Stromal cell of bone marrow (primary cell): ENCODE results near the gene ANKHD1.

ENCODE experiments used
- DNase-seq: peaks from one replicate; pipeline ENCODE4 v3.0.0-alpha.2; 2012; ENCODE audit warnings: low read depth

The ANKHD1 gene

GRCh38 chr5:140546851-140547507 lies 145.3 kb downstream of the ANKHD1 start:
- DNase-seq: no peak

- peak; percentile 94 for DNase-seq
Observed at GRCh38 chr5:140547508-140548299, 146.1 kb downstream of the ANKHD1 start, which contains the start of gene EIF4EBP3. TSS of gene EIF4EBP3 (plus strand) at chr5:140547662. CDS start at chr5:140547738, 76 bp downstream.

GRCh38 chr5:140548300-140548688 lies 146.7 kb downstream of the ANKHD1 start:
- no peak for DNase-seq

GRCh38 chr5:140548791-140549190 lies 147.2 kb downstream of the ANKHD1 start:
- DNase-seq: no peak

GRCh38 chr5:140549237-140550144 lies 147.9 kb downstream of the ANKHD1 start:
- DNase-seq: no peak

GRCh38 chr5:140550147-140551079 lies 148.8 kb downstream of the ANKHD1 start:
- no peak for DNase-seq

- DNase-seq: no peak
Observed at GRCh38 chr5:140551872-140552271, 150.2 kb downstream of the ANKHD1 start.

GRCh38 chr5:140553657-140554056 lies 152.0 kb downstream of the ANKHD1 start:
- DNase-seq: no peak

- no peak for DNase-seq
Observed at GRCh38 chr5:140554454-140554853, 152.8 kb downstream of the ANKHD1 start.

GRCh38 chr5:140555747-140556312 lies 154.2 kb downstream of the ANKHD1 start:
- DNase-seq: no peak

- DNase-seq: no peak
Observed at GRCh38 chr5:140556438-140556837, 154.8 kb downstream of the ANKHD1 start.

GRCh38 chr5:140557136-140557805 lies 155.6 kb downstream of the ANKHD1 start, which contains the start of gene SRA1:
TSS of gene SRA1 (minus strand) at chr5:140557473. CDS start at chr5:140557452, 21 bp downstream.
- DNase-seq: peak; percentile 79

- DNase-seq: no peak
Observed at GRCh38 chr5:140557965-140558364, 156.3 kb downstream of the ANKHD1 start.

GRCh38 chr5:140558542-140558941 lies 156.9 kb downstream of the ANKHD1 start:
- DNase-seq: no peak

GRCh38 chr5:140560227-140560626 lies 158.6 kb downstream of the ANKHD1 start:
- DNase-seq: no peak

- DNase-seq: no peak
Observed at GRCh38 chr5:140561753-140562523, 160.3 kb downstream of the ANKHD1 start.

- DNase-seq: no peak
Observed at GRCh38 chr5:140563596-140563995, 162.0 kb downstream of the ANKHD1 start.

- peak; percentile 99 for DNase-seq
Observed at GRCh38 chr5:140564196-140565023, 162.8 kb downstream of the ANKHD1 start, which contains the start of the genes APBB3 and SLC35A4. TSS of gene APBB3 (minus strand) at chr5:140564598. CDS start at chr5:140564245, 353 bp downstream. TSS of gene SLC35A4 (plus strand) at chr5:140564828. CDS start at chr5:140567170, 2,342 bp downstream.
